ENCODE data around the gene PRKG1. TPM values are rescaled to one million over a fixed set of nuclear protein-coding genes. Genes with fewer than 3 reads are reported as not detected.

PRKG1 gene
- total RNA-seq, 4 donors from 2014 or later, result 0.63 to 4.3 (median 2.1) TPM

DNA sequence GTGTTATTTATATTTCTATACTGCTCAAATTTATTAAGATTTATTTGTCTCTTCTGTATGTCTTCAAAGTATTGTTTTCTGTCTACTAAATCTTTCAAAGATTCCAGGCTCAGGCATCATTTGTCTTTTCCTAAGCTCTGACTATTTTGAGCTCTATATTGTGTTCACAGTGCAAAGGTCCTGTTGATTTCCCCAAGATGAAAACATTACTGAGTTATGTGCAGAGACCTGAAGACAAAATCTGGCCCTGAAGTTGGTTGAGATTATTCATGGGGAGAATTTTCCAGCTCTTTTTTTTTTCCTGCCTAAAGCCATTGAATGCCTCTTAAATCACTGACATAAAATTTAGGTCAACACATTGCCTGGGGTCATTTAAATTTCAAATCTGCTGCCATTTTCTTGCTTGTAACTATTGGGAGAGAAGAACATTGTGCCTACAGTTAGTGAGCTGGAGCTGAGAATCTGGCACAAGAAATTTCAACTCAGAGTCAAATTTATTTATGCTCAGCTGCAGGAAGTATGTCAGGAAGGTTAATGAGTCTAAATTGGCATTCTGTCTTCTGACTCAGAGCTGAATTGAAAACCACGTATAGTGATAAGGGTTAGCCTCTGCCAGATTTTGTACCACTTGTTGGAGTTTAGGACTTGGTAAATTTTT lies 593.5 kb downstream of the PRKG1 start:
- WGBS, 2 donors, result 3 to 7% methylated on average over 1 of the region's 1 CpG
- intact Hi-C loops (cut with DNase I; ENCODE audit: low total_unique reads), result no loop called here
- no peak overlapping the region for H3K4me3 ChIP-seq (ENCODE audit: low read depth, poor library complexity, severe bottlenecking)
- TF ChIP-seq POLR2A (IDR thresholded peaks at IDR 0.05), result no peak
- TF ChIP-seq, protein P1, sequence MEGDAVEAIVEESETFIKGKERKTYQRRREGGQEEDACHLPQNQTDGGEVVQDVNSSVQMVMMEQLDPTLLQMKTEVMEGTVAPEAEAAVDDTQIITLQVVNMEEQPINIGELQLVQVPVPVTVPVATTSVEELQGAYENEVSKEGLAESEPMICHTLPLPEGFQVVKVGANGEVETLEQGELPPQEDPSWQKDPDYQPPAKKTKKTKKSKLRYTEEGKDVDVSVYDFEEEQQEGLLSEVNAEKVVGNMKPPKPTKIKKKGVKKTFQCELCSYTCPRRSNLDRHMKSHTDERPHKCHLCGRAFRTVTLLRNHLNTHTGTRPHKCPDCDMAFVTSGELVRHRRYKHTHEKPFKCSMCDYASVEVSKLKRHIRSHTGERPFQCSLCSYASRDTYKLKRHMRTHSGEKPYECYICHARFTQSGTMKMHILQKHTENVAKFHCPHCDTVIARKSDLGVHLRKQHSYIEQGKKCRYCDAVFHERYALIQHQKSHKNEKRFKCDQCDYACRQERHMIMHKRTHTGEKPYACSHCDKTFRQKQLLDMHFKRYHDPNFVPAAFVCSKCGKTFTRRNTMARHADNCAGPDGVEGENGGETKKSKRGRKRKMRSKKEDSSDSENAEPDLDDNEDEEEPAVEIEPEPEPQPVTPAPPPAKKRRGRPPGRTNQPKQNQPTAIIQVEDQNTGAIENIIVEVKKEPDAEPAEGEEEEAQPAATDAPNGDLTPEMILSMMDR (IDR thresholded peaks at IDR 0.05), result no peak
- DNase-seq (ENCODE audit: low spot score in 2 of 2), result no peak

DNA sequence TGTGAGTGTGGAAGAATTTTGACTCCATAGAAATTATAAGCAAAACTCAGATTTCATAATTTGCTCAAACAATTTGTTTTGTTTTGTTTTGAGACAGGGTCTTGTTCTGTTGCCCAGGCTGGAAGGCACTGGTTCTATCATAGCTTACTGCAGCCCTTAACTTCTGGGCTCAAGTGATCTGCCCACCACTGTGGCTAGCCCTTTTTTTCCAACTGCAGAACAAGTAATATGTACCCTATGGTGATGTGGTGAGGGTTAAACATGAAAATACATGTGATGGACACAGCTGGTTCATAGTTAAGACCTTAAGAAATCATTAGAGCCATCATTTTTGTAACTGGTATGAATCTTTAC lies 594.0 kb downstream of the PRKG1 start:
- no peak overlapping the region for H3K4me3 ChIP-seq (ENCODE audit: low read depth, poor library complexity, severe bottlenecking)
- DNase-seq (ENCODE audit: low spot score in 2 of 2), result no peak
- no peak for TF ChIP-seq POLR2A (IDR thresholded peaks at IDR 0.05)
- TF ChIP-seq, protein P1 (IDR thresholded peaks at IDR 0.05), result no peak
- intact Hi-C loops (cut with DNase I; ENCODE audit: low total_unique reads), result no loop called here

DNA sequence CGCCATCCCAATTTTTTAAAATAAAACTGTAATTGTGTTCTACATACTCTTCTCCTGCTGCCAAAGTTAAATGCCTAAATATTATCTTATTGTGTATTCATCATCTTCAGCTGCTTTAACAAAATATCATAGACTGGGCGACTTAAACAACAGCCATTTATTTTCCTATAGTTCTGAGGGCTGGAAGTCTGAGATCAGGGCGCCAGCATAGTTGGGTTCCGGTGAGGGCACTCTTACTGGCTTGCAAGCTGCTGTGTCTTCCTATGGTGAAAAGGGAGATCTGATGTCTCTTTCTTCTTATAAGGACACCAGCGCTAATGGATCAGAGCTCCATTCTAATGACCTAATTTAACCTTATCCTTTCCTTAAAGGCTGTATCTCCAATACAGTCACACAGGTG lies 594.8 kb downstream of the PRKG1 start:
- WGBS, 2 donors, result 96% methylated on average over 5 of the region's 5 CpGs
- no peak overlapping the region for H3K4me3 ChIP-seq (ENCODE audit: low read depth, poor library complexity, severe bottlenecking)
- TF ChIP-seq POLR2A (IDR thresholded peaks at IDR 0.05), result no peak
- TF ChIP-seq, protein P1 (IDR thresholded peaks at IDR 0.05), result no peak
- DNase-seq (ENCODE audit: low spot score in 2 of 2), result no peak
- intact Hi-C loops (cut with DNase I; ENCODE audit: low total_unique reads), result no loop called here

DNA sequence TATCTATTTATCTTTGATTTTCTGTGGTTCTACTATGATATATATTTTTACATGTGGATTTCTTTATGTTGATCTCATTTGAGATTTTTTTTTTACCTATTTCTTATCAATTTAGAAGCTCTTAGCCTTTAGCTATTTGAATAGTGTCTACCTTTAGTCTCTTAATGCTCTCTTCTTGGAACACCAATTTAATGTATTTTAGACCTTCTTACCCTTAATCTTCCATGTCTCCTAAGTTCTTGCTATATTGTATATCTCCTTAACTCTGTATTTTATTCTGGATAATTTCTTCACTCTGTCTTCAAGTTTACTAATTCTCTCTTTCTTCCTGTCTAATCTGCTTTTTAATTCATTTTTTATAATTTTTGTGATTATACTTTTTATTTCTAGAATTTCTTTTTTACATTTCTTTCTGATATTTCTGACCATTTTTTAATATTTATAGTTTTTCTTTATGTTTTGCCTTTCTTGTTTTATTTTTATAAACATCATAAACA lies 597.8 kb downstream of the PRKG1 start:
- intact Hi-C loops (cut with DNase I; ENCODE audit: low total_unique reads), result no loop called here
- DNase-seq (ENCODE audit: low spot score in 2 of 2), result no peak

DNA sequence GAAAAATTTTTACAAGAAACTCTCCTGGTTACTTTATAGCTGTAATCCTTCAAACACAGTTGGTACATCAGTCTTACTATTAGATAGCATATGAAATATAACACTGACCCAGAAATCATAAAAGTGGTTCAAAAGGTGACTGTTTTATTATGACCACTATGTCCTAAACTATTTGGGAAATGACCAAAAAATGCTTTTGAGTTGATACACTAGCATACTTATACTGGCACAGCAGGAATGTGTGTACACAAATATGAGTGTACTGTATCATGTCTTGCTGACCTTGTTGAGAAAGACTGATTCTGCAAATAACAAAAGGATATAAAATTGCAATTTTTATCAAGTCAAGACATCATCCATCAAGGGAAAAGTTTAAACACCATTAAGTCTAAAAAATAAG lies 600.8 kb downstream of the PRKG1 start:
- DNase-seq (ENCODE audit: low spot score in 2 of 2), result no peak
- no peak overlapping the region for H3K4me3 ChIP-seq (ENCODE audit: low read depth, poor library complexity, severe bottlenecking)
- TF ChIP-seq, protein P1 (IDR thresholded peaks at IDR 0.05), result no peak
- intact Hi-C loops (cut with DNase I; ENCODE audit: low total_unique reads), result no loop called here

More for the DNA sequence above, 597.8 kb downstream of the PRKG1 start:
- TF ChIP-seq POLR2A (IDR thresholded peaks at IDR 0.05), result no peak
- TF ChIP-seq, protein P1 (IDR thresholded peaks at IDR 0.05), result no peak
- no peak overlapping the region for H3K4me3 ChIP-seq (ENCODE audit: low read depth, poor library complexity, severe bottlenecking)

DNA sequence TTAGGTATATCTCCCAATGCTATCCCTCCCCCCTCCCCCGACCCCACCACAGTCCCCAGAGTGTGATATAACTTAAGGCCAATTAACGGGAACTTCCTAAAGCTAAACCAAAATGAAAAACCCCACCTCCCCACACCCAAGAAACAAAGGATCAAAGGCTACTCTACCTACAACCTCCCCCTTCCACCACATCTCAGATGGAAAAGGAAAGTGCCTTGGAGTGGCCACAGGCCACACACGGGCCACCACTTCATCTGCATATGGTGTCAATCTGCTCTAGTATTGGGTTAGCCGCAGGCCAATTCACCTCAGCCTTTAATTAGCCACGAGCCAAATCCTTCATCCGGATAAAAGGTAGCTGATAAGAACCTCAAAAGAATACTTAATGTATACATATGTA lies 605.6 kb downstream of the PRKG1 start:
- no peak overlapping the region for H3K4me3 ChIP-seq (ENCODE audit: low read depth, poor library complexity, severe bottlenecking)
- DNase-seq (ENCODE audit: low spot score in 2 of 2), result no peak
- TF ChIP-seq POLR2A (IDR thresholded peaks at IDR 0.05), result no peak
- TF ChIP-seq, protein P1 (IDR thresholded peaks at IDR 0.05), result no peak
- intact Hi-C loops (cut with DNase I; ENCODE audit: low total_unique reads), result no loop called here
- WGBS, 2 donors, result 78% methylated on average over 6 of the region's 6 CpGs
